Measurements from ENCODE around the gene PAMR1. TPM values are rescaled to one million over a fixed set of nuclear protein-coding genes. Genes with fewer than 3 reads are reported as not detected.

PAMR1 gene
- total and polyA plus RNA-seq, 7 donors = 0.92 to 26.5 (median 7.8) TPM

- 75 to 80% methylated on average over 3 of the region's 3 CpGs for WGBS, 2 donors
- H3K4me3 ChIP-seq = no peak overlapping the region
Measured at GRCh38 chr11:35466058-35466457, 59.4 kb downstream of the PAMR1 start.

GRCh38 chr11:35464308-35464707, 61.1 kb downstream of the PAMR1 start:
- Histone ChIP-seq H3K27ac (no peak overlapping the region), H3K9me3 (no peaks in the 10 kb centered on the region), H3K27me3 (no peaks in the 10 kb centered on the region), H3K4me1 (no peaks in the 10 kb centered on the region), H3K4me3 (no peak overlapping the region), H3K36me3 (no peaks in the 10 kb centered on the region)
- no peak for DNase-seq
- 92% methylated on average over 1 of the region's 1 CpG for WGBS, 2 donors
- TF ChIP-seq POLR2A (IDR thresholded peaks at IDR 0.05) (no peak), CTCF (IDR thresholded peaks at IDR 0.05) (no peak), POLR2AphosphoS5 (IDR thresholded peaks at IDR 0.05) (no peak), EP300 (IDR thresholded peaks at IDR 0.05) (no peak)
- intact Hi-C loops (cut with DNase I) = no loop called here

More at GRCh38 chr11:35466058-35466457, 59.4 kb downstream of the PAMR1 start:
- H3K27ac ChIP-seq = no peak overlapping the region
- no peaks in the 10 kb centered on the region for H3K27me3 ChIP-seq
- no peaks in the 10 kb centered on the region for H3K9me3 ChIP-seq
- intact Hi-C loops (cut with DNase I) = no loop called here
- H3K4me1 ChIP-seq = no peaks in the 10 kb centered on the region
- TF ChIP-seq POLR2A (IDR thresholded peaks at IDR 0.05) = no peak
- TF ChIP-seq POLR2AphosphoS5 (IDR thresholded peaks at IDR 0.05) = no peak
- TF ChIP-seq EP300 (IDR thresholded peaks at IDR 0.05) = no peak
- TF ChIP-seq CTCF (IDR thresholded peaks at IDR 0.05) = no peak
- DNase-seq = no peak
- no peaks in the 10 kb centered on the region for H3K36me3 ChIP-seq

- 78 to 80% methylated on average over 13 of the region's 13 CpGs for WGBS, 2 donors
- no peak for DNase-seq
- no peaks in the 10 kb centered on the region for H3K9me3 ChIP-seq
- H3K27me3 ChIP-seq = no peaks in the 10 kb centered on the region
- no peak overlapping the region for H3K27ac ChIP-seq
- TF ChIP-seq POLR2A (IDR thresholded peaks at IDR 0.05) = no peak
- TF ChIP-seq POLR2AphosphoS5 (IDR thresholded peaks at IDR 0.05) = no peak
- TF ChIP-seq EP300 (IDR thresholded peaks at IDR 0.05) = no peak
- TF ChIP-seq CTCF (IDR thresholded peaks at IDR 0.05) = no peak
- no peaks in the 10 kb centered on the region for H3K4me1 ChIP-seq
- H3K36me3 ChIP-seq = no peaks in the 10 kb centered on the region
- intact Hi-C loops (cut with DNase I) = no loop called here
- H3K4me3 ChIP-seq = no peak overlapping the region
Measured at GRCh38 chr11:35463331-35463751, 62.1 kb downstream of the PAMR1 start.

- intact Hi-C loops (cut with DNase I) = no loop called here
- no peaks in the 10 kb centered on the region for H3K4me1 ChIP-seq
- H3K27ac ChIP-seq = no peak overlapping the region
- H3K36me3 ChIP-seq = no peaks in the 10 kb centered on the region
- no peak overlapping the region for H3K4me3 ChIP-seq
- no peaks in the 10 kb centered on the region for H3K27me3 ChIP-seq
- WGBS, 2 donors = 73 to 78% methylated on average over 2 of the region's 2 CpGs
- TF ChIP-seq CTCF (IDR thresholded peaks at IDR 0.05) = no peak
- TF ChIP-seq POLR2AphosphoS5 (IDR thresholded peaks at IDR 0.05) = no peak
- H3K9me3 ChIP-seq = no peaks in the 10 kb centered on the region
- no peak for DNase-seq
Measured at GRCh38 chr11:35461917-35462538, 63.4 kb downstream of the PAMR1 start.

- DNase-seq = no peak
- no peaks in the 10 kb centered on the region for H3K36me3 ChIP-seq
- no peak overlapping the region for H3K27ac ChIP-seq
- no peaks in the 10 kb centered on the region for H3K27me3 ChIP-seq
- WGBS, 2 donors = 89 to 92% methylated on average over 1 of the region's 1 CpG
- no peak overlapping the region for H3K4me3 ChIP-seq
- TF ChIP-seq CTCF (IDR thresholded peaks at IDR 0.05) (no peak), POLR2AphosphoS5 (IDR thresholded peaks at IDR 0.05) (no peak), POLR2A (IDR thresholded peaks at IDR 0.05) (no peak), EP300 (IDR thresholded peaks at IDR 0.05) (no peak)
- no peaks in the 10 kb centered on the region for H3K4me1 ChIP-seq
- intact Hi-C loops (cut with DNase I) = no loop called here
- H3K9me3 ChIP-seq = no peaks in the 10 kb centered on the region
Measured at GRCh38 chr11:35459489-35459888, 65.9 kb downstream of the PAMR1 start.
